ENCODE results near the gene FOXJ2. TPM values are rescaled to one million over a fixed set of nuclear protein-coding genes. Genes with fewer than 3 reads are reported as not detected.

Gene FOXJ2
- total RNA-seq, 2 donors from 2014 or later, result 15.4 to 27.8 TPM

DNA sequence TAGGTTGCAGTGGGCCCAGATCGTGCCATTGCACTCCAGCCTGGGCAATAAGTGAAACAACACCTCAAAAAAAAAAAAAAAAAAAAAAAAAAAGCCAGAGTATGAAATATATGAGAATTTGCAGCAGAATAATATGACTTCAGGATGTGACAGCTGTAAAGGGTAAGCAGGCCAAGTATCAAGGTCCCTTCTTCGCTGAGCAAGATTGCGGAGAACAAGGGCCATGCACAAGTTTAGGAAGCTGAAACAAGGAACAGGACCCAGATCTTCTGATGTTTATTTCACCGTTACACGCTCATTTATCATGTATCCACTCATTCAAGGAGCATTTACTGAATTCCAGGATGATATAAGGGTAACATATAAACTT lies 659 bp upstream of the FOXJ2 start:
- intact Hi-C loops (cut with DNase I), result loop anchor here (5.0 kb wide), 1 partner anchor 210 kb away; no protein-coding TSS in a partner anchor
- H3K9me3 ChIP-seq, result no peaks in the 10 kb centered on the region
- TF ChIP-seq POLR2A (IDR thresholded peaks at IDR 0.05) (no peak), POLR2AphosphoS5 (IDR thresholded peaks at IDR 0.05) (no peak)
- TF ChIP-seq, protein P1, sequence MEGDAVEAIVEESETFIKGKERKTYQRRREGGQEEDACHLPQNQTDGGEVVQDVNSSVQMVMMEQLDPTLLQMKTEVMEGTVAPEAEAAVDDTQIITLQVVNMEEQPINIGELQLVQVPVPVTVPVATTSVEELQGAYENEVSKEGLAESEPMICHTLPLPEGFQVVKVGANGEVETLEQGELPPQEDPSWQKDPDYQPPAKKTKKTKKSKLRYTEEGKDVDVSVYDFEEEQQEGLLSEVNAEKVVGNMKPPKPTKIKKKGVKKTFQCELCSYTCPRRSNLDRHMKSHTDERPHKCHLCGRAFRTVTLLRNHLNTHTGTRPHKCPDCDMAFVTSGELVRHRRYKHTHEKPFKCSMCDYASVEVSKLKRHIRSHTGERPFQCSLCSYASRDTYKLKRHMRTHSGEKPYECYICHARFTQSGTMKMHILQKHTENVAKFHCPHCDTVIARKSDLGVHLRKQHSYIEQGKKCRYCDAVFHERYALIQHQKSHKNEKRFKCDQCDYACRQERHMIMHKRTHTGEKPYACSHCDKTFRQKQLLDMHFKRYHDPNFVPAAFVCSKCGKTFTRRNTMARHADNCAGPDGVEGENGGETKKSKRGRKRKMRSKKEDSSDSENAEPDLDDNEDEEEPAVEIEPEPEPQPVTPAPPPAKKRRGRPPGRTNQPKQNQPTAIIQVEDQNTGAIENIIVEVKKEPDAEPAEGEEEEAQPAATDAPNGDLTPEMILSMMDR (IDR thresholded peaks at IDR 0.05), result no peak
- WGBS, result 38% methylated on average over 5 of the region's 5 CpGs
- H3K4me3 ChIP-seq, result peak overlapping the region; percentile 80 to 95
- peaks cover 19% of the 10 kb centered on the region for H3K4me1 ChIP-seq (replicated peaks)
- peak overlapping the region; percentile 89 to 95 for H3K27ac ChIP-seq
- no peak for DNase-seq (ENCODE audit: low spot score)
- H3K36me3 ChIP-seq, result no peaks in the 10 kb centered on the region
- no peaks in the 10 kb centered on the region for H3K27me3 ChIP-seq (replicated peaks; ENCODE audit: insufficient read depth)

DNA sequence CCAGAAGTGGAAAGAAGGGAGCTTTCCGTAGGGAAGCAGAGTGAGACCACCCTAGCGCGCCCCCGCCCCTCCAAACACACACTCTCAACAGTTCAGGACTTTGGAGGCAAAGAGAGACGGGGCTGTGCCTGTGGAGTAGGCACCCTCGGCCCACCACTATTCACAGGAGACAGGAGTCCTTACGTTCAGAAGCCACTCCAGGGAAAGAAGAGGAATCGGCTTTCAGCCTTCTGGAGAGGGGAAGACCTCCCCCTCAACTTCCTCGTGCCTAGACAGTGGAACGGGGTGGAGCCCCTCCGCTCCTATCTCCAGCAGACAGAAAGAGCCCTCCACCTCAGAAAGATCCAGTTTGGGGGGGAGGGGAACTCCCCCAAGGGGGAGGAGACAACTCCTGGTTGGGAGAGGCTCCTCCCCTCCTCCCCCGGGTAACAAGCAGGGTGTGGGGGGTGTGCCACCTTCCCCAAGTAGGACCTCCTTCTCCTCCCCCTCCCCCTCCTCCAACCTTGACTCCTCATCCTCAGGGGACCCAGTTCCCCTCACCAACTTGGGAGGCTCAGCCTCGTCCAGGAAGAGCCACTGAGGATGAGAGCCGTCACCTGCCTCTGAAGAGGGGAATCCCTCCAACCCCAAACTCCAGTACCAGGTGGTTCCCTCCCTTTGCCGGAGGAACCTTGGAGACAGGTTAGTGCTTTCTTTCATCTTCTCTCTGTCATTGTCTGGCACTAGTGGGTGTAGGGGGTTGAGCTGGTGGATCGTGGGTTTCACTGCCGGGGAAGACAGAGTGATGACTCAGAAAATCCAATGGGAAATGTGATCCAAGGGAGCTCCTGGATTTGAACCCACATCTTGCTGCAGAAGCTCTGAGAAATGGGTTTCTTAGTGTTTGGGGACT lies 883 bp downstream of the FOXJ2 start:
- intact Hi-C loops (cut with DNase I), result loop anchor here (5.0 kb wide), 1 partner anchor 209 kb away; no protein-coding TSS in a partner anchor
- Histone ChIP-seq H3K9me3 (no peaks in the 10 kb centered on the region), H3K27ac (peak overlapping the region; percentile 89 to 95), H3K4me1 (replicated peaks) (peaks cover 27% of the 10 kb centered on the region), H3K36me3 (no peaks in the 10 kb centered on the region), H3K4me3 (peak overlapping the region; percentile 80 to 95), H3K27me3 (replicated peaks; ENCODE audit: insufficient read depth) (no peaks in the 10 kb centered on the region)
- TF ChIP-seq, protein P1 (IDR thresholded peaks at IDR 0.05), result no peak
- TF ChIP-seq POLR2A (IDR thresholded peaks at IDR 0.05) (peak; percentile 58), POLR2AphosphoS5 (IDR thresholded peaks at IDR 0.05) (peak; percentile 73)
- 3% methylated on average over 16 of the region's 17 CpGs for WGBS
- DNase-seq (ENCODE audit: low spot score), result peak; percentile 64

DNA sequence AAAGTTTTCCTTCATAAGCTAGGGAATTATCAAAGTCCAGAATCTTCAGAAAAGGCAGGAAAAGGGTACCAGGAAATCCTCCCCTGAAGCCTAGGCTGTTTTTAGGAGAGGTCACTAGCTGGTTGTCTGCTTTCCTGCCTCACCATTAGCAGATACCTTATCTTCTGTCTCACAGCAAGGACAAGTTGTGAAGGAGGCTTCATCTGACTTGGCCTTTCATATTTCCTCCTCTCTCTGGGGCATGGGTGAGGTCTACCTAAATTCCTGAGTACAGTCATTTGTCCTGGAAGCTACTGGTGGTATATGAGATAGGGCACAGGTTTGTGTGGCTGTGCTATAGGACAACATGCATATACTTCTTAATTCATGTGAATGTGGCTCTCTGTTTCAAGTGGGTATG lies 2.3 kb downstream of the FOXJ2 start:
- H3K27me3 ChIP-seq (replicated peaks; ENCODE audit: insufficient read depth), result no peaks in the 10 kb centered on the region
- no peaks in the 10 kb centered on the region for H3K36me3 ChIP-seq
- TF ChIP-seq, protein P1 (IDR thresholded peaks at IDR 0.05), result no peak
- TF ChIP-seq POLR2AphosphoS5 (IDR thresholded peaks at IDR 0.05) (no peak), POLR2A (IDR thresholded peaks at IDR 0.05) (no peak)
- no peaks in the 10 kb centered on the region for H3K9me3 ChIP-seq
- DNase-seq (ENCODE audit: low spot score), result no peak
- peaks cover 28% of the 10 kb centered on the region for H3K4me1 ChIP-seq (replicated peaks)
- intact Hi-C loops (cut with DNase I), result loop anchor here (5.0 kb wide), 1 partner anchor 207 kb away; no protein-coding TSS in a partner anchor
- peak overlapping the region in 1 of 2 donors; percentile 95 for H3K4me3 ChIP-seq
- H3K27ac ChIP-seq, result peak overlapping the region; percentile 89 to 95

DNA sequence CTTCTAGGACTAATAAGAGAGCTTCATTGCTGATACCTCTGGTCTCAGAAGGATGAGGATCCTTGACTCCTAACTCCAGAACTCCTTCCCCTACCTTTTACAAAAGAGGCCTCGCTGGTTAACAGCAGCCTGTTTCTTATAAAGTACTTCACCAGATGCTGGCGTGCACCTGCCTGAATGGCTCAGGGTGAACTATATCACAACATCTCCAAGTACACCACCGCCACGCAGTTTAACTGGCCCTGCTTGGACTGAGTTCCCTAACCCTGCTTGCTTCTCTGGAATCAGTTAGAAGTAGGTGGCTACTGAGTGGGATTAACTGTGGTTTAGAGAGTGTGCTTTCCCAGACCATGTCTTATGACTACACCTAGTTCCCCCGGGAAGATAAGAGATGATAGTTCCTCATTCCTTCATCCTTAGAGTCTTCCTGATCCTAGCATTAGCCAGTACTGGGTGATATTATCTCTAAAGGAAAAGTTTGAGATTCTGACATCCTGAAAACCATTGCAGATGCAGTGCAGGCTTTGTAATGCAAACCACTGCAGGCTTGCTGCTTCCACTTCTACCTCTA lies 3.0 kb downstream of the FOXJ2 start:
- Histone ChIP-seq H3K9me3 (no peaks in the 10 kb centered on the region), H3K36me3 (no peaks in the 10 kb centered on the region), H3K27me3 (replicated peaks; ENCODE audit: insufficient read depth) (no peaks in the 10 kb centered on the region), H3K4me1 (replicated peaks) (peaks cover 28% of the 10 kb centered on the region), H3K4me3 (no peak overlapping the region), H3K27ac (no peak overlapping the region)
- TF ChIP-seq, protein P1 (IDR thresholded peaks at IDR 0.05), result no peak
- TF ChIP-seq POLR2AphosphoS5 (IDR thresholded peaks at IDR 0.05), result no peak
- TF ChIP-seq POLR2A (IDR thresholded peaks at IDR 0.05), result no peak
- 39% methylated on average over 5 of the region's 5 CpGs for WGBS
- no peak for DNase-seq (ENCODE audit: low spot score)
- intact Hi-C loops (cut with DNase I), result no loop called here
